Thyroid gland (tissue), 4 donors: Measurements from ENCODE around the gene SNRNP27. TPM values are rescaled to one million over a fixed set of nuclear protein-coding genes. Genes with fewer than 3 reads are reported as not detected.

Source experiments
- DNase-seq, 2 donors: peaks; one replicate each; pipeline ENCODE4 v3.0.0-alpha.2; 2019
- H3K27ac ChIP-seq, 3 donors: fragments of 200-600 bp; sonication (generic); 1 replicate in 2 of 3; 2 replicates in 1 of 3; pipeline ENCODE4 v1.5.1; 2016 to 2019; ENCODE audit warnings: mild to moderate bottlenecking in 1 of 3, moderate library complexity in 1 of 3
- H3K27me3 ChIP-seq: fragments of 200-600 bp; sonication (generic); one replicate; pipeline ENCODE4 v1.5.1; 2019
- H3K36me3 ChIP-seq, 2 donors: fragments of 200-600 bp; sonication (generic); one replicate each; pipeline ENCODE4 v1.5.1; 2016 to 2019
- H3K4me1 ChIP-seq, 2 donors: fragments of 200-600 bp; sonication (generic); one replicate each; pipeline ENCODE4 v1.5.1; 2017 to 2019
- H3K4me3 ChIP-seq, 3 donors: fragments of 200-600 bp; sonication (generic); replicated peaks in 1 of 3; 1 replicate in 2 of 3; 2 replicates in 1 of 3; pipeline ENCODE4 v1.5.1; 2016; ENCODE audit warnings: mild to moderate bottlenecking in 1 of 3
- H3K9me3 ChIP-seq: fragments of 200-600 bp; sonication (generic); one replicate; pipeline ENCODE4 v1.5.1; 2017
- CTCF ChIP-seq, 6 experiments: fragments of 200-600 bp in 3 of 6; fragments of 450-650 bp in 3 of 6; sonication (generic) in 3 of 6; IDR thresholded peaks; one replicate each; pipeline ENCODE4 v1.5.1; 2016 to 2019; ENCODE audit warnings: antibody characterized with exemption in 6 of 6, mild to moderate bottlenecking in 2 of 6, inconsistent platforms in 1 of 6, moderate library complexity in 1 of 6
- POLR2A ChIP-seq, 2 donors: fragments of 450-650 bp; IDR thresholded peaks; one replicate each; pipeline ENCODE4 v1.6.1; 2017; ENCODE audit warnings: antibody characterized with exemption in 2 of 2, mild to moderate bottlenecking in 2 of 2, moderate library complexity in 1 of 2
- WGBS, 2 donors: methylation state at CpG; one replicate each; pipeline ENCODE4 v1.1.5; 2017; 5-methylcytosine and 5-hydroxymethylcytosine counted together
- intact Hi-C: fragments of 100-400 bp; cut with DNase I; formaldehyde crosslinking; loops from one replicate; pipeline ENCODE4 v1.15.1; 2023
- total RNA-seq, 4 donors: library from RNA; depleted of rRNA; stranded (reverse); fragments of >200 nt; gene quantifications; one replicate each; pipeline ENCODE4 v1.2.3, GENCODE V29; 2016

Gene SNRNP27
- total RNA-seq, 4 donors from 2014 or later = 47.5 to 111 (median 66.3) TPM

GRCh38 chr2:69931832-69932595 lies 38.3 kb downstream of the SNRNP27 start:
- no peak for DNase-seq
- Histone ChIP-seq H3K4me3 (no peak overlapping the region), H3K27me3 (no peaks in the 10 kb centered on the region), H3K4me1 (peaks cover 4 to 9% of the 10 kb centered on the region in 2 donors), H3K9me3 (no peaks in the 10 kb centered on the region), H3K36me3 (peaks cover 13 to 15% of the 10 kb centered on the region in 2 donors), H3K27ac (no peak overlapping the region)
- TF ChIP-seq CTCF (IDR thresholded peaks at IDR 0.05) (no peak), POLR2A (IDR thresholded peaks at IDR 0.05) (no peak)
- 90 to 91% methylated on average over 7 of the region's 7 CpGs for whole genome bisulfite sequencing, 2 donors
- intact Hi-C loops = loop anchor here (10.0 kb wide), 1 partner anchor 133 kb away; no protein-coding TSS in a partner anchor

GRCh38 chr2:69932596-69932922 lies 38.8 kb downstream of the SNRNP27 start:
- Histone ChIP-seq H3K9me3 (no peaks in the 10 kb centered on the region), H3K4me1 (peaks cover 4 to 9% of the 10 kb centered on the region in 2 donors), H3K36me3 (peaks cover 15 to 18% of the 10 kb centered on the region in 2 donors), H3K27ac (no peak overlapping the region), H3K27me3 (no peaks in the 10 kb centered on the region), H3K4me3 (no peak overlapping the region)
- TF ChIP-seq CTCF (IDR thresholded peaks at IDR 0.05) = no peak
- no peak for TF ChIP-seq POLR2A (IDR thresholded peaks at IDR 0.05)
- intact Hi-C loops = loop anchor here (10.0 kb wide), 1 partner anchor 132 kb away; no protein-coding TSS in a partner anchor
- DNase-seq = no peak
- WGBS, 2 donors = 76 to 86% methylated on average over 1 of the region's 1 CpG

- no peaks in the 10 kb centered on the region for H3K9me3 ChIP-seq
- H3K27ac ChIP-seq = no peak overlapping the region
- intact Hi-C loops = loop anchor here (10.0 kb wide), 1 partner anchor 131 kb away; no protein-coding TSS in a partner anchor
- peaks cover 4 to 9% of the 10 kb centered on the region in 2 donors for H3K4me1 ChIP-seq
- H3K4me3 ChIP-seq = no peak overlapping the region
- peaks cover 21 to 26% of the 10 kb centered on the region in 2 donors for H3K36me3 ChIP-seq
- H3K27me3 ChIP-seq = no peaks in the 10 kb centered on the region
- no peak for DNase-seq
- TF ChIP-seq POLR2A (IDR thresholded peaks at IDR 0.05) = no peak
- no peak for TF ChIP-seq CTCF (IDR thresholded peaks at IDR 0.05)
Measured at GRCh38 chr2:69933254-69933828, 39.6 kb downstream of the SNRNP27 start.

- Histone ChIP-seq H3K27ac (no peak overlapping the region), H3K27me3 (no peaks in the 10 kb centered on the region), H3K4me1 (peaks cover 4 to 9% of the 10 kb centered on the region in 2 donors), H3K4me3 (no peak overlapping the region), H3K9me3 (no peaks in the 10 kb centered on the region), H3K36me3 (peaks cover 23 to 33% of the 10 kb centered on the region in 2 donors)
- WGBS, 2 donors = 59 to 67% methylated on average over 4 of the region's 4 CpGs
- no peak for DNase-seq
- intact Hi-C loops = loop anchor here (10.0 kb wide), 1 partner anchor 131 kb away; no protein-coding TSS in a partner anchor
- TF ChIP-seq POLR2A (IDR thresholded peaks at IDR 0.05) = no peak
- no peak for TF ChIP-seq CTCF (IDR thresholded peaks at IDR 0.05)
Measured at GRCh38 chr2:69933839-69934613, 40.3 kb downstream of the SNRNP27 start.
